ENCODE results near the gene LRP1B.

LRP1B gene

DNA sequence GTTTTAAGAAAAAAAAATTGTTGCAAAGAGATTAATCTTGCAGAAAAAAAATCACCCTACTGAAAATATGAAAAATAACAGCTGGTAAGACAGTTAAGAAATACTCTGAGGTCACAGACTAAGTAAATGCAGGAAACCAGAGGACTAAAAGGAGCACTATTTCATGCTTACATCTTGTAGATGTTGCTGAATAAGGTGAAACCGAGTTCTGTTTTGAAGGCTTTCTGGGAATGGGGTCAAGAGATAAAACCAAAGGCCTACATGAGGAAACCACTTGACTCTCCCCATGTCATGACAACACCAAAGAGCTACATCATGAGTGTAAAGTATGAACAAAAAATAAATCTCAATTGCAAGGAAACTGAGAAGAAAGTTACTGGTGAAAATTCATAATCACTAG lies 197.6 kb downstream of the LRP1B start:
- TF ChIP-seq SIN3A (IDR thresholded peaks at IDR 0.05; ENCODE audit: borderline replicate concordance, insufficient read depth, low read length) (no peak), FOXP2 (optimal IDR thresholded peaks at IDR 0.05; ENCODE audit: borderline replicate concordance, extremely low read depth, extremely low read length, insufficient read depth) (no peak), POLR2AphosphoS5 (IDR thresholded peaks at IDR 0.05; ENCODE audit: low read depth, low read length) (no peak), TAF1 (IDR thresholded peaks at IDR 0.05; ENCODE audit: borderline replicate concordance, insufficient read depth, low read length) (no peak)
- TF ChIP-seq, protein P1, sequence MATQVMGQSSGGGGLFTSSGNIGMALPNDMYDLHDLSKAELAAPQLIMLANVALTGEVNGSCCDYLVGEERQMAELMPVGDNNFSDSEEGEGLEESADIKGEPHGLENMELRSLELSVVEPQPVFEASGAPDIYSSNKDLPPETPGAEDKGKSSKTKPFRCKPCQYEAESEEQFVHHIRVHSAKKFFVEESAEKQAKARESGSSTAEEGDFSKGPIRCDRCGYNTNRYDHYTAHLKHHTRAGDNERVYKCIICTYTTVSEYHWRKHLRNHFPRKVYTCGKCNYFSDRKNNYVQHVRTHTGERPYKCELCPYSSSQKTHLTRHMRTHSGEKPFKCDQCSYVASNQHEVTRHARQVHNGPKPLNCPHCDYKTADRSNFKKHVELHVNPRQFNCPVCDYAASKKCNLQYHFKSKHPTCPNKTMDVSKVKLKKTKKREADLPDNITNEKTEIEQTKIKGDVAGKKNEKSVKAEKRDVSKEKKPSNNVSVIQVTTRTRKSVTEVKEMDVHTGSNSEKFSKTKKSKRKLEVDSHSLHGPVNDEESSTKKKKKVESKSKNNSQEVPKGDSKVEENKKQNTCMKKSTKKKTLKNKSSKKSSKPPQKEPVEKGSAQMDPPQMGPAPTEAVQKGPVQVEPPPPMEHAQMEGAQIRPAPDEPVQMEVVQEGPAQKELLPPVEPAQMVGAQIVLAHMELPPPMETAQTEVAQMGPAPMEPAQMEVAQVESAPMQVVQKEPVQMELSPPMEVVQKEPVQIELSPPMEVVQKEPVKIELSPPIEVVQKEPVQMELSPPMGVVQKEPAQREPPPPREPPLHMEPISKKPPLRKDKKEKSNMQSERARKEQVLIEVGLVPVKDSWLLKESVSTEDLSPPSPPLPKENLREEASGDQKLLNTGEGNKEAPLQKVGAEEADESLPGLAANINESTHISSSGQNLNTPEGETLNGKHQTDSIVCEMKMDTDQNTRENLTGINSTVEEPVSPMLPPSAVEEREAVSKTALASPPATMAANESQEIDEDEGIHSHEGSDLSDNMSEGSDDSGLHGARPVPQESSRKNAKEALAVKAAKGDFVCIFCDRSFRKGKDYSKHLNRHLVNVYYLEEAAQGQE (IDR thresholded peaks at IDR 0.05; ENCODE audit: insufficient read depth in 1 of 2, low read depth in 2 of 2, low read length in 2 of 2): no peak

DNA sequence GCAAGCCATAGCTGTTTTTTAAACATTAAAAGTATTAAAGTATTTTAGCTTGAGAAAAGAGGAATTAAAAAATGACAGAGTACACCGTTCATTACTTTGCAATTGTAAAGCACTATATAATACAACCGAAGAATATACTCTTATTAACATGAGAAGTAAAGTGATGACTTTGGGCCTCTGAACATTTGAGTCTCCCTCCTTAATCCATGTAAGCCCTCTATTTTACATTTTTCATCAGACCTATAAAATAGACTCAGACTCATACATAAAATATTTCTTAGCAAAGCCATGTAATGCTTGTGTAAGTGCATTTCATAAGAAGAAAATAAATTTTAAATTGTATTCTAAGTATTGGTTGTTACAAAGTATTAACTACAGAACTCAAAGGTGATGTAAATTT lies 198.6 kb downstream of the LRP1B start:
- no peak for TF ChIP-seq TAF1 (IDR thresholded peaks at IDR 0.05; ENCODE audit: borderline replicate concordance, insufficient read depth, low read length)
- TF ChIP-seq POLR2AphosphoS5 (IDR thresholded peaks at IDR 0.05; ENCODE audit: low read depth, low read length): no peak
- TF ChIP-seq, protein P1 (IDR thresholded peaks at IDR 0.05; ENCODE audit: insufficient read depth in 1 of 2, low read depth in 2 of 2, low read length in 2 of 2): no peak
- no peak for TF ChIP-seq SIN3A (IDR thresholded peaks at IDR 0.05; ENCODE audit: borderline replicate concordance, insufficient read depth, low read length)
- TF ChIP-seq FOXP2 (optimal IDR thresholded peaks at IDR 0.05; ENCODE audit: borderline replicate concordance, extremely low read depth, extremely low read length, insufficient read depth): no peak

DNA sequence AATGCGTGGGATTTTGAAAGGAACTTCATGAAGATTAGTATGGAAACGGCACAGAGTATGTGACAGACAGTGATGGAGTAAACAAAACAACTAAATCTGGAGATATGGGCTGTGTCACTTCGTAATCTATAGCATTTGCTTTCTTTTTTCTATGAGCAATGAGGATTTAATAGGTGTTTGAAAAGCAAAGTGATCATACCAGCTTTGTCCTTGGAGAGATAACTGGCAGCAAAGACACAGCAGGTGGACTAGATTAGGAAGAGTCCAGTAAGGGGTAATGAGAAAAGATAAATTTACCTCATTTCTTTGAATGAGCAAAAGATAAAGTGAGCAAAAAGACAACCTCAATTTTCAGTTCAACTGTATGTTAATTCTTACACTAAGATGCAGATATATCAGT lies 199.0 kb downstream of the LRP1B start:
- TF ChIP-seq FOXP2 (optimal IDR thresholded peaks at IDR 0.05; ENCODE audit: borderline replicate concordance, extremely low read depth, extremely low read length, insufficient read depth) (no peak), SIN3A (IDR thresholded peaks at IDR 0.05; ENCODE audit: borderline replicate concordance, insufficient read depth, low read length) (no peak)

DNA sequence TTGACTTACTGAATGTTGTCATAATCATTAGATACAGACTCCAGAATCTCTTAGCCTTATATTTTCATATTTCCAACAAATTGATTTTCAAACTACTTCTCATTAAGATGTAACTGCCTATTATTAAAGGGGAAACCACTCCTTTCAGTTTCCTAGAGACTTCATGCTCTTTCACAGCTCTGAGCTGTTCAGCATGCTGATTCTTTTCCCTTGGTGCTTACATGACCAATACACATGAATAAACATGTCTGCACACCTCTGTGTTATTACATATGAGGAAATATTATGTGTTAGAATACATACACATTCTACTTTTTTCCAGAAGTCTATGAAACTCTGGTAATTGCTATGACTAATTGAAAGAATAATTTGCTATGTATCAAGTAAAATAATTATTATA lies 200.0 kb downstream of the LRP1B start:
- TF ChIP-seq, protein P1 (IDR thresholded peaks at IDR 0.05; ENCODE audit: insufficient read depth in 1 of 2, low read depth in 2 of 2, low read length in 2 of 2): no peak
- TF ChIP-seq SIN3A (IDR thresholded peaks at IDR 0.05; ENCODE audit: borderline replicate concordance, insufficient read depth, low read length) (no peak), TAF1 (IDR thresholded peaks at IDR 0.05; ENCODE audit: borderline replicate concordance, insufficient read depth, low read length) (no peak), FOXP2 (optimal IDR thresholded peaks at IDR 0.05; ENCODE audit: borderline replicate concordance, extremely low read depth, extremely low read length, insufficient read depth) (no peak), POLR2AphosphoS5 (IDR thresholded peaks at IDR 0.05; ENCODE audit: low read depth, low read length) (no peak)

DNA sequence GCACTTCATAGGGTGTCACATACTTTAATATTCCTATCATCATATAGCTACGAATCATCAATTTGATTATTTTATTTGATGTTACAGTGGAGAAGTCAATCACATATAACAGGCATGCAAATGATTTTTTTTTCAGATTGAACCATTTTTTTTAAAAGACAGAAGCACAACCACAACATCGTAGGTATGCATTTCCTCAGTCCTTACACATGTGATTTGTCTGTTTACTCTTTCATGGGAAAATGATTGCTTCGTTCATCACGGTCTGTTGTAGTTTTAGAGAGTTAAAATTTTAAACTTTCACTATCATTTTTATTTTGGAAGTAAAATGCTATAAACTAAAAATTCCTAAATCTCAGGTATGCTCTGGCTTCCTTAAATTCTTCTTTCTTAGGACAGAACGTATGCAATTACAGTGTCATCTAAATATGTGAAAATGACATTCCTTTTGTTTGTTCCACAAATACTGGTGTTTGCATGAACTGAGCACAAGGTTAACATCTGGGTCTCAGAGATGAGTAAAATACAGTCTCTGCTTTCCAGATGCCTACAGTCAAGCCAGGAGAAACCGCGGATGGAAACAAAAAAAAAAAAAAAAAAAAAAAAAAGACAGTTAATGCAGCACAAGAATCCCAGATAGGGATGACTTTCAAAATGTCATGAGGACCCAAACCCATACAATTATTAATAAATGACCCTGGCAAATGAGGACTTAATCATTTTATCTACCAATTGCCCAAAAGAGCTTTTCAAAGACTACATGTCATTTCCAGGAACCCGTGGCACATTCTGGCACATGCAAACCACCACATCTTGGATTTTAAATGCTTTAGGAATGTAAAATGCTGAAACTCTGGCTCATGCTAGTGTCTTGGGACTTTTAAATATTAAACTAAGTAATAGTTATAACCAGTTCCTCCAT lies 201.2 kb downstream of the LRP1B start:
- TF ChIP-seq TAF1 (IDR thresholded peaks at IDR 0.05; ENCODE audit: borderline replicate concordance, insufficient read depth, low read length): no peak
- TF ChIP-seq, protein P1 (IDR thresholded peaks at IDR 0.05; ENCODE audit: insufficient read depth in 1 of 2, low read depth in 2 of 2, low read length in 2 of 2): no peak
- no peak for TF ChIP-seq FOXP2 (optimal IDR thresholded peaks at IDR 0.05; ENCODE audit: borderline replicate concordance, extremely low read depth, extremely low read length, insufficient read depth)
- TF ChIP-seq POLR2AphosphoS5 (IDR thresholded peaks at IDR 0.05; ENCODE audit: low read depth, low read length): no peak
- TF ChIP-seq SIN3A (IDR thresholded peaks at IDR 0.05; ENCODE audit: borderline replicate concordance, insufficient read depth, low read length): no peak

All from PFSK-1 (cell line).